Stimulated activated CD4-positive, alpha-beta T cell treated with anti-CD3 and anti-CD28 coated beads, Interleukin-4, amount 100 ng/mL, for 48 hours (primary cell): ENCODE results near the gene FAM124A.

Source experiments
- DNase-seq, 2 donors: peaks; one replicate each; pipeline ENCODE4 v3.0.0-alpha.2; 2020; ENCODE audit warnings: low read depth in 2 of 2

Gene FAM124A

GRCh38 chr13:51243227-51243626 lies 21.0 kb downstream of the FAM124A start:
- DNase-seq = no peak

- no peak for DNase-seq
Measured at GRCh38 chr13:51243832-51244231, 21.6 kb downstream of the FAM124A start.

- no peak for DNase-seq
Measured at GRCh38 chr13:51244637-51245405, 22.6 kb downstream of the FAM124A start.

- DNase-seq = no peak
Measured at GRCh38 chr13:51245583-51245982, 23.4 kb downstream of the FAM124A start.

- DNase-seq = no peak
Measured at GRCh38 chr13:51246025-51246417, 23.8 kb downstream of the FAM124A start.

- no peak for DNase-seq
Measured at GRCh38 chr13:51246418-51247277, 24.4 kb downstream of the FAM124A start.

GRCh38 chr13:51249255-51249654 lies 27.1 kb downstream of the FAM124A start:
- DNase-seq = no peak

- DNase-seq = no peak
Measured at GRCh38 chr13:51249770-51250741, 27.9 kb downstream of the FAM124A start.

- DNase-seq = no peak
Measured at GRCh38 chr13:51251480-51251879, 29.3 kb downstream of the FAM124A start.

GRCh38 chr13:51252954-51253532 lies 30.8 kb downstream of the FAM124A start:
- DNase-seq = no peak

GRCh38 chr13:51255556-51255955 lies 33.4 kb downstream of the FAM124A start:
- DNase-seq = no peak

GRCh38 chr13:51257187-51257586 lies 35.0 kb downstream of the FAM124A start:
- no peak for DNase-seq

- DNase-seq = no peak
Measured at GRCh38 chr13:51258612-51259548, 36.7 kb downstream of the FAM124A start.

GRCh38 chr13:51260154-51260553 lies 38.0 kb downstream of the FAM124A start:
- DNase-seq = no peak

GRCh38 chr13:51261610-51262249 lies 39.5 kb downstream of the FAM124A start:
- DNase-seq = no peak

- DNase-seq = no peak
Measured at GRCh38 chr13:51262501-51263211, 40.5 kb downstream of the FAM124A start.

GRCh38 chr13:51266642-51267041 lies 44.4 kb downstream of the FAM124A start:
- DNase-seq = no peak

GRCh38 chr13:51267622-51268021 lies 45.4 kb downstream of the FAM124A start:
- DNase-seq = no peak

- no peak for DNase-seq
Measured at GRCh38 chr13:51269039-51269438, 46.8 kb downstream of the FAM124A start.
